Heart left ventricle (tissue), 13 donors: ENCODE data around the gene ACADL.

ENCODE experiments used
- CTCF ChIP-seq, 12 donors: fragments of 200-600 bp; sonication (generic) in 4 of 12; IDR thresholded peaks; one replicate each; pipeline versions ENCODE4 v1.5.0 to v1.8.0; 2018 to 2022; ENCODE audit warnings: antibody characterized with exemption in 12 of 12, mild to moderate bottlenecking in 5 of 12
- POLR2A ChIP-seq, 2 donors: fragments of 450-650 bp; IDR thresholded peaks; one replicate each; pipeline ENCODE4 v1.6.1; 2017; ENCODE audit warnings: antibody characterized with exemption in 2 of 2, mild to moderate bottlenecking in 2 of 2, moderate library complexity in 2 of 2
- donor health status: ischemic (EF 13 %, LVEDD 7.1; RV severe dilation, severe dysfunction).
- donor health status: DM: no; HTN: yes; CAD: no.
- donor health status: DM: no; HTN: no; CAD: no.
- donor health status: ischemic (EF 25% LVEDD 6.9; RV normal size, moderate dysfunction).
- donor health status: ischemic (EF 25% LVEDD 5.7; RV mildly dilated, moderate dysfunction).
- donor health status: ischemic (EF 35%, LVEDD 5.7; RV mildly dilated, moderate dysfunction).
- donor health status: nonischemic (EF 11% LVEDD 7.7; RV severe dilation, severe dysfunction).
- donor health status: DM: yes; HTN: yes; CAD: no.
- donor health status: PGD.
- donor health status: ischemic (EF 29% LVEDD 5.4; RV normal size, mild dysfunction).
- donor health status: nonischemic (EF 23%, LVEDD 6.1; RV moderate dilation, normal function).

GRCh38 chr2:210267698-210268097 is 42.5 kb upstream of the ACADL start:
- TF ChIP-seq CTCF (IDR thresholded peaks at IDR 0.05): no peak
- no peak for TF ChIP-seq POLR2A (IDR thresholded peaks at IDR 0.05)
